ENCODE results near the gene PRKRA. TPM values are rescaled to one million over a fixed set of nuclear protein-coding genes. Genes with fewer than 3 reads are reported as not detected.

PRKRA gene
- total and polyA plus RNA-seq, 2 of the 8 experiments (the other 6 are each of a cell fraction or from before 2014, with no cell fraction given) = 25.4 to 60.4 TPM

- no peak for TF ChIP-seq RXRA (IDR thresholded peaks at IDR 0.05; ENCODE audit: insufficient read depth, low read depth, low read length)
These were observed 59.3 kb downstream of the PRKRA start (continued) for GRCh38 chr2:178391701-178392100.

All from H1 (cell line).